GM12878 (cell line): ENCODE data around the gene ZIK1. TPM values are rescaled to one million over a fixed set of nuclear protein-coding genes. Genes with fewer than 3 reads are reported as not detected.
A peak's percentile ranks its signal among the peaks of the same experiment; 100 is the strongest.

ENCODE experiments used
- ASH2L ChIP-seq: fragments of 300-600, 200-600 bp; sonication (generic); IDR thresholded peaks from 2 replicates; pipeline ENCODE4 v1.6.1; 2017; ENCODE audit warnings: low read depth, mild to moderate bottlenecking, borderline replicate concordance
- ATF7 ChIP-seq: fragments of 450-650 bp; IDR thresholded peaks from 2 replicates; pipeline ENCODE4 v1.6.1; 2016; ENCODE audit warnings: low read depth, mild to moderate bottlenecking
- ELK1 ChIP-seq: IDR thresholded peaks from 2 replicates; pipeline ENCODE4 v1.6.1; 2012; ENCODE audit warnings: low read depth, low read length, improper control_type of control experiment
- IKZF1 ChIP-seq: fragments of 450-650 bp; conservative IDR thresholded peaks from 2 replicates; pipeline ENCODE4 v1.6.1; 2017; ENCODE audit warnings: antibody characterized with exemption, mild to moderate bottlenecking
- LARP7 ChIP-seq: fragments of 450-650 bp; IDR thresholded peaks from 2 replicates; pipeline ENCODE4 v1.6.1; 2017; ENCODE audit warnings: mild to moderate bottlenecking
- MAX ChIP-seq: IDR thresholded peaks from 2 replicates; pipeline ENCODE4 v1.6.1; 2012; ENCODE audit warnings: low read depth, low read length, improper control_type of control experiment
- MXI1 ChIP-seq: fragments of 150-350 bp; IDR thresholded peaks from 2 replicates; pipeline ENCODE4 v1.6.1; 2011; ENCODE audit warnings: low read depth, mild to moderate bottlenecking, inconsistent platforms, low read length, improper control_type of control experiment
- NFYB ChIP-seq: IDR thresholded peaks from 2 replicates; pipeline ENCODE4 v1.6.1; 2011; ENCODE audit warnings: low read depth, mild to moderate bottlenecking, low read length, improper control_type of control experiment, moderate library complexity; ENCODE audit not compliant: insufficient read depth
- PAX5 ChIP-seq: IDR thresholded peaks from 2 replicates; pipeline ENCODE4 v1.6.1; 2011; ENCODE audit warnings: low read depth, low read length, borderline replicate concordance
- PAX8 ChIP-seq: fragments of 450-650 bp; IDR thresholded peaks from 2 replicates; pipeline ENCODE4 v1.6.1; 2017; ENCODE audit warnings: mild to moderate bottlenecking, moderate library complexity
- POLR2A ChIP-seq: IDR thresholded peaks from 2 replicates; pipeline ENCODE4 v1.6.1; 2011; ENCODE audit warnings: low read depth, mild to moderate bottlenecking, low read length
- RUNX3 ChIP-seq: IDR thresholded peaks from 2 replicates; pipeline ENCODE4 v1.6.1; 2012; ENCODE audit warnings: low read length, inconsistent platforms
- SIN3A ChIP-seq: IDR thresholded peaks from 2 replicates; pipeline ENCODE4 v1.6.1; 2012; ENCODE audit warnings: low read depth, low read length, improper control_type of control experiment
- SRF ChIP-seq, 2 experiments: IDR thresholded peaks; 2 replicates each; pipeline ENCODE4 v1.6.1; 2011; ENCODE audit warnings: low read depth in 2 of 2, low read length in 2 of 2, mild to moderate bottlenecking in 1 of 2, moderate library complexity in 1 of 2
- TAF1 ChIP-seq: IDR thresholded peaks from 2 replicates; pipeline ENCODE4 v1.6.1; 2011; ENCODE audit warnings: mild to moderate bottlenecking, low read depth, low read length, borderline replicate concordance
- YY1 ChIP-seq: IDR thresholded peaks from 2 replicates; pipeline ENCODE4 v1.6.1; 2011; ENCODE audit warnings: low read depth, mild to moderate bottlenecking, low read length
- polyA plus RNA-seq, 11 experiments: library from polyadenylated mRNA; depleted of rRNA in 4 of 11; unstranded in 6 of 11; stranded (reverse) in 5 of 11; fragments of >200 nt; fragmentation: Nextera tagmentation in 4 of 11; fragmentation: Illumina TruSeq in 1 of 11; extraction: Ambion mirVana in 4 of 11; extraction: Trizol in 1 of 11; gene quantifications; 1 replicate in 1 of 11; 2 replicates in 10 of 11; pipeline versions ENCODE4 v1.2.1 to v1.2.3, GENCODE V29; 2011 to 2016; ENCODE audit warnings: inconsistent platforms in 2 of 11, missing spikeins in 2 of 11, low read depth in 1 of 11
- total RNA-seq, 4 experiments: library from RNA; depleted of rRNA in 3 of 4; stranded (reverse); fragments of >200 nt in 3 of 4; fragmentation: Illumina TruSeq in 1 of 4; extraction: Trizol in 1 of 4; gene quantifications; 2 replicates each; pipeline versions ENCODE4 v1.2.1 to v1.2.3, GENCODE V29; 2013 to 2021
- TF ChIP-seq, protein P1 (sequence below): IDR thresholded peaks from 2 replicates; pipeline ENCODE4 v1.6.1; 2011; ENCODE audit warnings: mild to moderate bottlenecking, low read depth, low read length, moderate library complexity; ENCODE audit not compliant: insufficient replicate concordance
- TF ChIP-seq, protein P2 (sequence below): IDR thresholded peaks from 2 replicates; pipeline ENCODE4 v1.6.1; 2011; ENCODE audit warnings: borderline replicate concordance, low read depth, mild to moderate bottlenecking, moderate library complexity, mixed read lengths, low read length; ENCODE audit not compliant: insufficient read depth; ENCODE audit errors: extremely low read length
- TF ChIP-seq, protein P3 (sequence below): fragments of 450-650 bp; IDR thresholded peaks from 2 replicates; pipeline ENCODE4 v1.6.1; 2016; ENCODE audit warnings: mild to moderate bottlenecking, moderate library complexity, borderline replicate concordance
- TF ChIP-seq, protein P4 (sequence below): fragments of 450-650 bp; IDR thresholded peaks from 2 replicates; pipeline ENCODE4 v1.6.1; 2018; ENCODE audit warnings: borderline replicate concordance, mild to moderate bottlenecking; ENCODE audit not compliant: partially characterized antibody

ZIK1 gene
- total and polyA plus RNA-seq, 10 of the 15 experiments (the other 5 are each of a cell fraction or from before 2014, with no cell fraction given): 0.45 to 4.7 (median 2.7) TPM

GRCh38 chr19:57599761-57600383 lies 15.9 kb downstream of the ZIK1 start, which contains the start of gene ZNF530 (continued):
- TF ChIP-seq, protein P1, sequence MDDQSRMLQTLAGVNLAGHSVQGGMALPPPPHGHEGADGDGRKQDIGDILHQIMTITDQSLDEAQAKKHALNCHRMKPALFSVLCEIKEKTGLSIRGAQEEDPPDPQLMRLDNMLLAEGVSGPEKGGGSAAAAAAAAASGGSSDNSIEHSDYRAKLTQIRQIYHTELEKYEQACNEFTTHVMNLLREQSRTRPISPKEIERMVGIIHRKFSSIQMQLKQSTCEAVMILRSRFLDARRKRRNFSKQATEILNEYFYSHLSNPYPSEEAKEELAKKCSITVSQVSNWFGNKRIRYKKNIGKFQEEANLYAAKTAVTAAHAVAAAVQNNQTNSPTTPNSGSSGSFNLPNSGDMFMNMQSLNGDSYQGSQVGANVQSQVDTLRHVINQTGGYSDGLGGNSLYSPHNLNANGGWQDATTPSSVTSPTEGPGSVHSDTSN: peak; percentile 15
- peak; percentile 61; the same call in 1 of the 2 replicates for TF ChIP-seq TAF1
- TF ChIP-seq, protein P2, sequence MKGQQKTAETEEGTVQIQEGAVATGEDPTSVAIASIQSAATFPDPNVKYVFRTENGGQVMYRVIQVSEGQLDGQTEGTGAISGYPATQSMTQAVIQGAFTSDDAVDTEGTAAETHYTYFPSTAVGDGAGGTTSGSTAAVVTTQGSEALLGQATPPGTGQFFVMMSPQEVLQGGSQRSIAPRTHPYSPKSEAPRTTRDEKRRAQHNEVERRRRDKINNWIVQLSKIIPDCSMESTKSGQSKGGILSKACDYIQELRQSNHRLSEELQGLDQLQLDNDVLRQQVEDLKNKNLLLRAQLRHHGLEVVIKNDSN: no peak
- TF ChIP-seq SRF (IDR thresholded peaks at IDR 0.05; ENCODE audit: low read depth in 2 of 2, low read length in 2 of 2): peak; percentile 69 to 76
- TF ChIP-seq SIN3A: peak; percentile 94
- peak; percentile 65; the same call in 1 of the 2 replicates for TF ChIP-seq PAX5
- TF ChIP-seq ATF7: 0 out of 2 replicates have a peak, but pooled peaks have one; percentile 27
- no peak for TF ChIP-seq ASH2L
- TF ChIP-seq, protein P3, sequence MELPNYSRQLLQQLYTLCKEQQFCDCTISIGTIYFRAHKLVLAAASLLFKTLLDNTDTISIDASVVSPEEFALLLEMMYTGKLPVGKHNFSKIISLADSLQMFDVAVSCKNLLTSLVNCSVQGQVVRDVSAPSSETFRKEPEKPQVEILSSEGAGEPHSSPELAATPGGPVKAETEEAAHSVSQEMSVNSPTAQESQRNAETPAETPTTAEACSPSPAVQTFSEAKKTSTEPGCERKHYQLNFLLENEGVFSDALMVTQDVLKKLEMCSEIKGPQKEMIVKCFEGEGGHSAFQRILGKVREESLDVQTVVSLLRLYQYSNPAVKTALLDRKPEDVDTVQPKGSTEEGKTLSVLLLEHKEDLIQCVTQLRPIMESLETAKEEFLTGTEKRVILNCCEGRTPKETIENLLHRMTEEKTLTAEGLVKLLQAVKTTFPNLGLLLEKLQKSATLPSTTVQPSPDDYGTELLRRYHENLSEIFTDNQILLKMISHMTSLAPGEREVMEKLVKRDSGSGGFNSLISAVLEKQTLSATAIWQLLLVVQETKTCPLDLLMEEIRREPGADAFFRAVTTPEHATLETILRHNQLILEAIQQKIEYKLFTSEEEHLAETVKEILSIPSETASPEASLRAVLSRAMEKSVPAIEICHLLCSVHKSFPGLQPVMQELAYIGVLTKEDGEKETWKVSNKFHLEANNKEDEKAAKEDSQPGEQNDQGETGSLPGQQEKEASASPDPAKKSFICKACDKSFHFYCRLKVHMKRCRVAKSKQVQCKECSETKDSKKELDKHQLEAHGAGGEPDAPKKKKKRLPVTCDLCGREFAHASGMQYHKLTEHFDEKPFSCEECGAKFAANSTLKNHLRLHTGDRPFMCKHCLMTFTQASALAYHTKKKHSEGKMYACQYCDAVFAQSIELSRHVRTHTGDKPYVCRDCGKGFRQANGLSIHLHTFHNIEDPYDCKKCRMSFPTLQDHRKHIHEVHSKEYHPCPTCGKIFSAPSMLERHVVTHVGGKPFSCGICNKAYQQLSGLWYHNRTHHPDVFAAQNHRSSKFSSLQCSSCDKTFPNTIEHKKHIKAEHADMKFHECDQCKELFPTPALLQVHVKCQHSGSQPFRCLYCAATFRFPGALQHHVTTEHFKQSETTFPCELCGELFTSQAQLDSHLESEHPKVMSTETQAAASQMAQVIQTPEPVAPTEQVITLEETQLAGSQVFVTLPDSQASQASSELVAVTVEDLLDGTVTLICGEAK: peak; percentile 94
- TF ChIP-seq POLR2A: peak; percentile 78
- peak; percentile 58; the same call in 1 of the 2 replicates for TF ChIP-seq MXI1
- TF ChIP-seq MAX: peak; percentile 20; the same call in 1 of the 2 replicates
- peak; percentile 46; the same call in 1 of the 2 replicates for TF ChIP-seq ELK1
- no peak for TF ChIP-seq PAX8
- TF ChIP-seq LARP7: no peak
- TF ChIP-seq RUNX3: 0 out of 2 replicates have a peak, but pooled peaks have one; percentile 32
- peak; percentile 84 for TF ChIP-seq NFYB
- peak; percentile 63; the same call in 1 of the 2 replicates for TF ChIP-seq YY1
- TF ChIP-seq, protein P4, sequence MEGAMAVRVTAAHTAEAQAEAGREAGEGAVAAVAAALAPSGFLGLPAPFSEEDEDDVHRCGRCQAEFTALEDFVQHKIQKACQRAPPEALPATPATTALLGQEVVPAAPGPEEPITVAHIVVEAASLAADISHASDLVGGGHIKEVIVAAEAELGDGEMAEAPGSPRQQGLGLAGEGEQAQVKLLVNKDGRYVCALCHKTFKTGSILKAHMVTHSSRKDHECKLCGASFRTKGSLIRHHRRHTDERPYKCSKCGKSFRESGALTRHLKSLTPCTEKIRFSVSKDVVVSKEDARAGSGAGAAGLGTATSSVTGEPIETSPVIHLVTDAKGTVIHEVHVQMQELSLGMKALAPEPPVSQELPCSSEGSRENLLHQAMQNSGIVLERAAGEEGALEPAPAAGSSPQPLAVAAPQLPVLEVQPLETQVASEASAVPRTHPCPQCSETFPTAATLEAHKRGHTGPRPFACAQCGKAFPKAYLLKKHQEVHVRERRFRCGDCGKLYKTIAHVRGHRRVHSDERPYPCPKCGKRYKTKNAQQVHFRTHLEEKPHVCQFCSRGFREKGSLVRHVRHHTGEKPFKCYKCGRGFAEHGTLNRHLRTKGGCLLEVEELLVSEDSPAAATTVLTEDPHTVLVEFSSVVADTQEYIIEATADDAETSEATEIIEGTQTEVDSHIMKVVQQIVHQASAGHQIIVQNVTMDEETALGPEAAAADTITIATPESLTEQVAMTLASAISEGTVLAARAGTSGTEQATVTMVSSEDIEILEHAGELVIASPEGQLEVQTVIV: peak; percentile 25
- TF ChIP-seq IKZF1: peak; percentile 80
